A673 (cell line): ENCODE results near the gene NLRP1. TPM values are rescaled to one million over a fixed set of nuclear protein-coding genes. Genes with fewer than 3 reads are reported as not detected.

Experiments
- BruUV-seq: library from RNA; stranded (reverse); fragments of 400-500 nt; replicated peaks from 2 replicates; lab custom pipeline; 2021; lab: Mats Ljungman, UMichigan
- CTCF ChIA-PET: fragments of 300-600 bp; sonication (Branson Sonifier 250); formaldehyde crosslinking; loops from one replicate; lab custom pipeline; 2022; ENCODE audit warnings: antibody characterized with exemption; lab: Charles Lee
- POLR2A ChIA-PET: fragments of 300-600 bp; sonication (Branson Sonifier 250); formaldehyde crosslinking; loops from one replicate; lab custom pipeline; 2022; ENCODE audit warnings: antibody characterized with exemption; ENCODE audit not compliant: low non-redundant PET; lab: Charles Lee
- DNase-seq: peaks from one replicate; pipeline ENCODE4 v3.0.0-alpha.2; 2015; ENCODE audit warnings: low spot score
- H3K27ac ChIP-seq: fragments of 200-600 bp; sonication (generic); 2 replicates; pipeline ENCODE4 v1.5.1; 2016; ENCODE audit warnings: mixed run types, low read depth, mild to moderate bottlenecking, mixed read lengths, antibody characterized with exemption, low read length; ENCODE audit not compliant: poor library complexity, severe bottlenecking
- H3K27me3 ChIP-seq: fragments of 200-600 bp; sonication (generic); replicated peaks from 2 replicates; pipeline ENCODE4 v1.6.1; 2017; ENCODE audit warnings: mixed run types, low read depth, mild to moderate bottlenecking, mixed read lengths, antibody characterized with exemption, low read length; ENCODE audit not compliant: insufficient read depth, poor library complexity
- H3K36me3 ChIP-seq: fragments of 200-600 bp; sonication (generic); 2 replicates; pipeline ENCODE4 v1.6.1; 2016; ENCODE audit warnings: mixed run types, mild to moderate bottlenecking, mixed read lengths, antibody characterized with exemption, low read length; ENCODE audit not compliant: insufficient read depth, poor library complexity, severe bottlenecking
- H3K4me1 ChIP-seq: fragments of 200-600 bp; sonication (generic); 2 replicates; pipeline ENCODE4 v1.6.1; 2017; ENCODE audit warnings: mixed run types, mild to moderate bottlenecking, mixed read lengths, antibody characterized with exemption, low read length; ENCODE audit not compliant: insufficient read depth, poor library complexity, severe bottlenecking
- H3K4me3 ChIP-seq: fragments of 200-600 bp; sonication (generic); 2 replicates; pipeline ENCODE4 v1.5.1; 2016; ENCODE audit warnings: low read depth, mixed run types, mild to moderate bottlenecking, mixed read lengths, low read length; ENCODE audit not compliant: poor library complexity, severe bottlenecking
- H3K9me3 ChIP-seq: fragments of 200-600 bp; sonication (generic); 2 replicates; pipeline ENCODE4 v1.6.1; 2016; ENCODE audit warnings: mixed run types, low read depth, mild to moderate bottlenecking, mixed read lengths, antibody characterized with exemption, low read length; ENCODE audit not compliant: poor library complexity, severe bottlenecking
- EZH2 ChIP-seq: fragments of 200-600 bp; sonication (generic); IDR thresholded peaks from 2 replicates; pipeline ENCODE4 v1.6.1; 2017; ENCODE audit warnings: borderline replicate concordance, low read depth, mild to moderate bottlenecking, mixed read lengths, antibody characterized with exemption, low read length; ENCODE audit not compliant: poor library complexity, severe bottlenecking
- intact Hi-C: fragments of 100-400 bp; cut with micrococcal nuclease; formaldehyde crosslinking; loops from one replicate; pipeline ENCODE4 v1.10.0; 2022; ENCODE audit not compliant: unreplicated experiment
- total RNA-seq: library from RNA; stranded (reverse); gene quantifications from 2 replicates; pipeline ENCODE4 v1.2.3, GENCODE V29; 2021
- TF ChIP-seq, protein P1 (sequence below): fragments of 300-800, 200-600 bp; sonication (generic); conservative IDR thresholded peaks from 2 replicates; pipeline ENCODE4 v1.5.1; 2017; ENCODE audit warnings: low read depth, mild to moderate bottlenecking, antibody characterized with exemption, low read length, moderate library complexity, mixed read lengths

The NLRP1 gene
- total RNA-seq, 1 experiment from 2014 or later, result 5.2 TPM

DNA sequence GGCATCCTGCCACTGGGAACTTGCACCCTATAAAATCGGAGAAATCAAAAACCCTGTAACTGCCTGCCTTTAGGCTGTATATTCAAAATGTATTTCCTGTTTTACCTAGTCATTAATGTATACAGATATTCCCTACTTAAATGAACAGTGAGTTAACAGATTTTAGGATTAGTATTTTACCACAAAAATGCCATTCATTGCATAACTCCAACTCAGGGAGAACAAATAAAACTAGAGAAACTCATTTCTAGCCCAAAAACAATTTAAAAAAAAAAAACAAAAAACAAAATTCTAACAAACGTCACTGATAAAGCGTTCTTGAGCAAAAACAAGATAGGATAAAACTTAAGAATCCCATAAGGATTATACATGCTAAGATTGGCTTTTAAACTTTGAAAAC, 111.8 kb downstream of the NLRP1 start:
- no TSS peak for BruUV-seq
- no peak overlapping the region for H3K4me3 ChIP-seq
- no peaks in the 10 kb centered on the region for H3K9me3 ChIP-seq
- H3K4me1 ChIP-seq, result no peaks in the 10 kb centered on the region
- ChIA-PET POLR2A (no interaction called here), CTCF (no interaction called here)
- H3K27ac ChIP-seq, result no peak overlapping the region
- intact Hi-C loops, result no loop called here
- H3K36me3 ChIP-seq, result peaks cover 37% of the 10 kb centered on the region
- TF ChIP-seq, protein P1, sequence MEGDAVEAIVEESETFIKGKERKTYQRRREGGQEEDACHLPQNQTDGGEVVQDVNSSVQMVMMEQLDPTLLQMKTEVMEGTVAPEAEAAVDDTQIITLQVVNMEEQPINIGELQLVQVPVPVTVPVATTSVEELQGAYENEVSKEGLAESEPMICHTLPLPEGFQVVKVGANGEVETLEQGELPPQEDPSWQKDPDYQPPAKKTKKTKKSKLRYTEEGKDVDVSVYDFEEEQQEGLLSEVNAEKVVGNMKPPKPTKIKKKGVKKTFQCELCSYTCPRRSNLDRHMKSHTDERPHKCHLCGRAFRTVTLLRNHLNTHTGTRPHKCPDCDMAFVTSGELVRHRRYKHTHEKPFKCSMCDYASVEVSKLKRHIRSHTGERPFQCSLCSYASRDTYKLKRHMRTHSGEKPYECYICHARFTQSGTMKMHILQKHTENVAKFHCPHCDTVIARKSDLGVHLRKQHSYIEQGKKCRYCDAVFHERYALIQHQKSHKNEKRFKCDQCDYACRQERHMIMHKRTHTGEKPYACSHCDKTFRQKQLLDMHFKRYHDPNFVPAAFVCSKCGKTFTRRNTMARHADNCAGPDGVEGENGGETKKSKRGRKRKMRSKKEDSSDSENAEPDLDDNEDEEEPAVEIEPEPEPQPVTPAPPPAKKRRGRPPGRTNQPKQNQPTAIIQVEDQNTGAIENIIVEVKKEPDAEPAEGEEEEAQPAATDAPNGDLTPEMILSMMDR, result no peak
- no peak for TF ChIP-seq EZH2
- no peak for DNase-seq
- no peaks in the 10 kb centered on the region for H3K27me3 ChIP-seq

DNA sequence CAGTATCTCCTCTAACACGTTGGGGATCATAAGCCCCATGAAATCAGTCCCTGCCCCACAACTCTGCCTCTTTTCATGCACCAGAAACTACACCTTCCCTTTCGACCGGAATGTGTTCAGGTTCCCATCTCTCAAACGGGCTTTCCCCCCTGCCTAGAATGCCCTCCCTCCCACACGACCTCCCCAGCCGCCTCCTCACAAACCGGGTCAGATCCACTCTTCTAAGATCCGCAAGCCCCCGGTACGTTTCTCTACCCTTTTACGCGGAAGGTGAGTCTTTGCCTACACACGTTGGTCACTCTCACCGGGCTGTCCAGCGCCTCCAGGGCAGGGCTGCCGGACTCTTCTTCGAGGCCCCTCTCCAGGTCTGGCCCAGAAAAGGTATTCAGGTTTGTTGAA, 116.2 kb downstream of the NLRP1 start:
- ChIA-PET POLR2A (no interaction called here), CTCF (no interaction called here)
- no peak for TF ChIP-seq EZH2
- TF ChIP-seq, protein P1, result no peak
- peaks cover 4% of the 10 kb centered on the region for H3K36me3 ChIP-seq
- no peaks in the 10 kb centered on the region for H3K27me3 ChIP-seq
- H3K4me3 ChIP-seq, result peak overlapping the region; percentile 94
- peak overlapping the region; percentile 78 for H3K27ac ChIP-seq
- DNase-seq, result no peak
- H3K9me3 ChIP-seq, result no peaks in the 10 kb centered on the region
- BruUV-seq, result no TSS peak
- intact Hi-C loops, result no loop called here
- no peaks in the 10 kb centered on the region for H3K4me1 ChIP-seq

DNA sequence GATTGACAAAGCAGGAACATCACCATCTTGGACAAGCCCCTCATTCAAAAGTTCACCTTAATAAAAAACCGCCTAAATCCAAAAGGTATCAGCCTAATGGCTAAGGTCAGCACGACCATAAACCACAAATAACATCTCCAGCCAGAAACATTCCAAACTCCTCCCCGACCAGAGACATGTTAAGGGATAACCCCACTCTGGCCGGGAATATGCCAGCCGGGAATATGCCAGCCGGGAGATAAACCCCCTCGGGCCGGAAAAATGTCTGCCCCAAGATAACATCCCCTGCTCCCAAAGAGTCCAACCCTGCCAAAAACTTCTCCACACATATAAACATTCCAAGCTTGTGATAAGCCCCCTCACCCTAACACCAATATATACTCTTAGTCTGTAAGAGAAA, 116.9 kb downstream of the NLRP1 start:
- peak overlapping the region; percentile 78 for H3K27ac ChIP-seq
- TF ChIP-seq, protein P1, result no peak
- TF ChIP-seq EZH2, result no peak
- no peaks in the 10 kb centered on the region for H3K4me1 ChIP-seq
- no peak for DNase-seq
- no TSS peak for BruUV-seq
- CTCF ChIA-PET, result no interaction called here
- H3K9me3 ChIP-seq, result no peaks in the 10 kb centered on the region
- H3K27me3 ChIP-seq, result no peaks in the 10 kb centered on the region
- peaks cover under 1% of the 10 kb centered on the region for H3K36me3 ChIP-seq
- H3K4me3 ChIP-seq, result peak overlapping the region; percentile 94
- intact Hi-C loops, result no loop called here
- POLR2A ChIA-PET, result no interaction called here
